GM12878 (cell line): ENCODE measurements around the gene LRIT3. TPM values are rescaled to one million over a fixed set of nuclear protein-coding genes. Genes with fewer than 3 reads are reported as not detected.

Source experiments
- ATAC-seq: fragments of 200-7000 bp; cut with Tn5 transposase; 3 replicates; pipeline ENCODE4 v1.9.1; 2020; ENCODE audit warnings: mild to moderate bottlenecking, moderate library complexity
- BruUV-seq: library from RNA; stranded (reverse); fragments of 400-500 nt; replicated peaks from 2 replicates; lab custom pipeline; 2021; lab: Mats Ljungman, UMichigan
- CTCF ChIA-PET: fragments of 300-600 bp; sonication (Branson Sonifier 250); formaldehyde crosslinking; extraction: SDS; loops from one replicate; lab custom pipeline; 2021; ENCODE audit warnings: inconsistent platforms; lab: Yijun Ruan, JAX
- POLR2A ChIA-PET: fragments of 350-600 bp; formaldehyde crosslinking; extraction: SDS; loops from one replicate; lab custom pipeline; 2021; ENCODE audit warnings: inconsistent platforms; lab: Charles Lee
- RAD21 ChIA-PET: fragments of 300-600 bp; sonication (Branson Sonifier 250); formaldehyde crosslinking; loops from one replicate; lab custom pipeline; 2023; ENCODE audit warnings: antibody characterized with exemption; ENCODE audit not compliant: unreplicated experiment; lab: Charles Lee
- SMC1A ChIA-PET: fragments of 300-600 bp; sonication (Branson Sonifier 250); formaldehyde crosslinking; loops from one replicate; lab custom pipeline; 2023; ENCODE audit not compliant: unreplicated experiment, uncharacterized antibody; lab: Charles Lee
- DNase-seq: peaks from one replicate; pipeline ENCODE4 v3.0.0-alpha.2; 2011; ENCODE audit warnings: low read depth, low spot score
- FAIRE-seq: peaks from 3 replicates; lab custom pipeline; 2011; peaks lifted over from hg19 to GRCh38; lab: Jason Lieb, UNC
- H2AFZ ChIP-seq: 2 replicates; pipeline ENCODE4 v1.6.0; 2011; ENCODE audit warnings: low read depth, low read length, control low read depth; ENCODE audit not compliant: control insufficient read depth
- H3K27ac ChIP-seq: 2 replicates; pipeline ENCODE4 v1.5.1; 2011; ENCODE audit warnings: control low read depth; ENCODE audit not compliant: control insufficient read depth, insufficient read depth
- H3K27me3 ChIP-seq, 2 experiments: replicated peaks in 1 of 2; 2 replicates each; pipeline versions ENCODE4 v1.6.0 to v1.6.1; 2011; ENCODE audit warnings: low read length in 1 of 2; ENCODE audit not compliant: control insufficient read depth in 2 of 2, insufficient read depth in 2 of 2
- H3K36me3 ChIP-seq, 2 experiments: 2 replicates each; pipeline ENCODE4 v1.5.1; 2011; ENCODE audit warnings: low read length in 1 of 2; ENCODE audit not compliant: control insufficient read depth in 2 of 2, insufficient read depth in 2 of 2
- H3K4me1 ChIP-seq: 2 replicates; pipeline ENCODE4 v1.6.1; 2011; ENCODE audit warnings: mild to moderate bottlenecking, low read length, moderate library complexity, mixed read lengths; ENCODE audit not compliant: control insufficient read depth, insufficient read depth
- H3K4me2 ChIP-seq: 2 replicates; pipeline ENCODE4 v1.6.0; 2011; ENCODE audit warnings: control low read depth; ENCODE audit not compliant: control insufficient read depth, insufficient read depth
- H3K4me3 ChIP-seq: fragments of 200-600 bp; sonication (generic); 2 replicates; pipeline ENCODE4 v1.5.1; 2016
- H3K79me2 ChIP-seq: 2 replicates; pipeline ENCODE4 v1.6.0; 2011; ENCODE audit warnings: low read length; ENCODE audit not compliant: control insufficient read depth, insufficient read depth
- H3K9ac ChIP-seq: 2 replicates; pipeline ENCODE4 v1.8.0; 2011; ENCODE audit warnings: low read length, control low read depth, mixed read lengths; ENCODE audit not compliant: control insufficient read depth, insufficient read depth
- H3K9me3 ChIP-seq: replicated peaks from 3 replicates; pipeline ENCODE4 v1.5.1; 2011; ENCODE audit warnings: mild to moderate bottlenecking, low read length; ENCODE audit not compliant: control insufficient read depth, insufficient read depth
- H4K20me1 ChIP-seq: 2 replicates; pipeline ENCODE4 v1.6.0; 2011; ENCODE audit not compliant: control insufficient read depth, insufficient read depth
- ATF3 ChIP-seq: IDR thresholded peaks from 2 replicates; pipeline ENCODE4 v1.6.1; 2011; ENCODE audit warnings: low read depth, mild to moderate bottlenecking, low read length, moderate library complexity, borderline replicate concordance; ENCODE audit errors: extremely low read depth
- BCL3 ChIP-seq: IDR thresholded peaks from 2 replicates; pipeline ENCODE4 v1.6.1; 2011; ENCODE audit warnings: borderline replicate concordance, low read depth, mild to moderate bottlenecking, moderate library complexity, low read length; ENCODE audit not compliant: insufficient read depth, poor library complexity, severe bottlenecking
- IRF5 ChIP-seq: fragments of 450-650 bp; IDR thresholded peaks from 2 replicates; pipeline ENCODE4 v1.6.1; 2017; ENCODE audit warnings: borderline replicate concordance
- JUND ChIP-seq: IDR thresholded peaks from 2 replicates; pipeline ENCODE4 v1.6.1; 2012; ENCODE audit warnings: low read depth, mild to moderate bottlenecking, low read length, improper control_type of control experiment, moderate library complexity
- NR2F1 ChIP-seq: fragments of 450-650 bp; conservative IDR thresholded peaks from 2 replicates; pipeline ENCODE4 v1.6.1; 2017; ENCODE audit warnings: mild to moderate bottlenecking
- RAD21 ChIP-seq: IDR thresholded peaks from 2 replicates; pipeline ENCODE4 v1.6.1; 2011; ENCODE audit warnings: mild to moderate bottlenecking, low read depth, low read length, moderate library complexity; ENCODE audit not compliant: insufficient read depth
- REST ChIP-seq: IDR thresholded peaks from 2 replicates; pipeline ENCODE4 v1.6.1; 2012; ENCODE audit warnings: mild to moderate bottlenecking, low read depth, low read length
- SRF ChIP-seq, 2 experiments: IDR thresholded peaks; 2 replicates each; pipeline ENCODE4 v1.6.1; 2011; ENCODE audit warnings: low read depth in 2 of 2, low read length in 2 of 2, mild to moderate bottlenecking in 1 of 2, moderate library complexity in 1 of 2
- TARDBP ChIP-seq: IDR thresholded peaks from 2 replicates; pipeline ENCODE4 v1.6.1; 2016; ENCODE audit warnings: borderline replicate concordance
- ZBTB33 ChIP-seq: fragments of 450-650 bp; IDR thresholded peaks from 2 replicates; pipeline ENCODE4 v1.6.1; 2017; ENCODE audit warnings: mild to moderate bottlenecking
- WGBS: methylation state at CpG from one replicate; pipeline ENCODE4 v1.1.6; 2016; ENCODE audit warnings: low lambda C conversion rate; ENCODE audit not compliant: insufficient replicate concordance, insufficient coverage; ENCODE audit errors: missing lambda C conversion rate; 5-methylcytosine and 5-hydroxymethylcytosine counted together
- in situ Hi-C: fragments of 300-500 bp; cut with MboI; formaldehyde crosslinking; loops from 9 replicates; pipeline ENCODE4 v1.14.3; 2018; ENCODE audit warnings: mixed read lengths
- intact Hi-C: fragments of 100-400 bp; cut with micrococcal nuclease; formaldehyde crosslinking; loops from one replicate; pipeline ENCODE4 v1.14.2; 2022; ENCODE audit not compliant: unreplicated experiment
- polyA plus RNA-seq, 11 experiments: library from polyadenylated mRNA; depleted of rRNA in 4 of 11; unstranded in 6 of 11; stranded (reverse) in 5 of 11; fragments of >200 nt; fragmentation: Nextera tagmentation in 4 of 11; fragmentation: Illumina TruSeq in 1 of 11; extraction: Ambion mirVana in 4 of 11; extraction: Trizol in 1 of 11; gene quantifications; 1 replicate in 1 of 11; 2 replicates in 10 of 11; pipeline versions ENCODE4 v1.2.1 to v1.2.3, GENCODE V29; 2011 to 2016; ENCODE audit warnings: inconsistent platforms in 2 of 11, missing spikeins in 2 of 11, low read depth in 1 of 11
- total RNA-seq, 4 experiments: library from RNA; depleted of rRNA in 3 of 4; stranded (reverse); fragments of >200 nt in 3 of 4; fragmentation: Illumina TruSeq in 1 of 4; extraction: Trizol in 1 of 4; gene quantifications; 2 replicates each; pipeline versions ENCODE4 v1.2.1 to v1.2.3, GENCODE V29; 2013 to 2021

The LRIT3 gene
- total and polyA plus RNA-seq, 10 of the 15 experiments (the other 5 are each of a cell fraction or from before 2014, with no cell fraction given), result 0.04 to 0.20 (median 0.10) TPM; not detected in 6

- TF ChIP-seq ZBTB33 (no peak), ATF3 (no peak), TARDBP (no peak), REST (no peak)
- TF ChIP-seq, all 136 proteins: peak for 0
Measured at GRCh38 chr4:109872065-109872464, 24.2 kb downstream of the LRIT3 start (continued).

GRCh38 chr4:109872950-109873656 lies 25.2 kb downstream of the LRIT3 start:
- in situ Hi-C loops (no loop called here), intact Hi-C loops (no loop called here)
- POLR2A ChIA-PET, result no interaction called here
- BruUV-seq, result no TSS peak
- Histone ChIP-seq H3K9ac (no peak overlapping the region), H4K20me1 (no peaks in the 10 kb centered on the region), H2AFZ (no peak overlapping the region), H3K27me3 (no peaks in the 10 kb centered on the region), H3K4me3 (no peak overlapping the region), H3K4me1 (peaks cover 8% of the 10 kb centered on the region; the same call in 1 of the 2 replicates), H3K27ac (no peak overlapping the region), H3K4me2 (no peak overlapping the region), H3K79me2 (no peaks in the 10 kb centered on the region), H3K36me3 (no peaks in the 10 kb centered on the region), H3K9me3 (no peaks in the 10 kb centered on the region)
- ATAC-seq (no peak), FAIRE-seq (no peak), DNase-seq (no peak)
- SMC1A ChIA-PET, result interaction anchor here (1.5 kb wide), 1 partner anchor 20 kb away, joined by 3 read pairs; no protein-coding TSS in a partner anchor
- CTCF ChIA-PET, result no interaction called here
- WGBS, result 56% methylated on average over 6 of the region's 6 CpGs
- RAD21 ChIA-PET, result no interaction called here
- TF ChIP-seq IRF5 (no peak), RAD21 (no peak), JUND (no peak), NR2F1 (no peak), SRF (IDR thresholded peaks at IDR 0.05; ENCODE audit: low read depth in 2 of 2, low read length in 2 of 2) (no peak), BCL3 (no peak)
